Measurements from ENCODE around the gene SLC25A6. TPM values are rescaled to one million over a fixed set of nuclear protein-coding genes. Genes with fewer than 3 reads are reported as not detected.

The SLC25A6 gene
- total RNA-seq, 1 donor from 2014 or later = 488 TPM

- TF ChIP-seq CTCF (IDR thresholded peaks at IDR 0.05; ENCODE audit: unreplicated experiment) = no peak
- Mint-ChIP-seq H3K9me3 (ENCODE audit: unreplicated experiment) (no peaks in the 10 kb centered on the region), H3K4me1 (ENCODE audit: unreplicated experiment) (peaks cover 10% of the 10 kb centered on the region), H3K36me3 (ENCODE audit: low read depth, unreplicated experiment) (peaks cover 53% of the 10 kb centered on the region), H3K27me3 (ENCODE audit: unreplicated experiment) (peaks cover 23% of the 10 kb centered on the region), H3K4me3 (ENCODE audit: unreplicated experiment) (no peak overlapping the region), H3K27ac (ENCODE audit: unreplicated experiment) (no peak overlapping the region)
- DNase-seq (ENCODE audit: low spot score) = no peak
These were observed 4.7 kb downstream of the SLC25A6 start for GRCh38 chrX:1387141-1387776.

- DNase-seq (ENCODE audit: low spot score) = no peak
- peak overlapping the region; percentile 79 for H3K4me3 Mint-ChIP-seq (ENCODE audit: unreplicated experiment)
- no peak for TF ChIP-seq CTCF (IDR thresholded peaks at IDR 0.05; ENCODE audit: unreplicated experiment)
- H3K9me3 Mint-ChIP-seq (ENCODE audit: unreplicated experiment) = no peaks in the 10 kb centered on the region
- peak overlapping the region; percentile 16 for H3K27ac Mint-ChIP-seq (ENCODE audit: unreplicated experiment)
- H3K27me3 Mint-ChIP-seq (ENCODE audit: unreplicated experiment) = peaks cover 26% of the 10 kb centered on the region
- H3K4me1 Mint-ChIP-seq (ENCODE audit: unreplicated experiment) = peaks cover 12% of the 10 kb centered on the region
- H3K36me3 Mint-ChIP-seq (ENCODE audit: low read depth, unreplicated experiment) = peaks cover 56% of the 10 kb centered on the region
These were observed 5.4 kb downstream of the SLC25A6 start for GRCh38 chrX:1386338-1387127.

- peaks cover 21% of the 10 kb centered on the region for H3K27me3 Mint-ChIP-seq (ENCODE audit: unreplicated experiment)
- no peak for TF ChIP-seq CTCF (IDR thresholded peaks at IDR 0.05; ENCODE audit: unreplicated experiment)
- peaks cover 47% of the 10 kb centered on the region for H3K36me3 Mint-ChIP-seq (ENCODE audit: low read depth, unreplicated experiment)
- peaks cover 6% of the 10 kb centered on the region for H3K4me1 Mint-ChIP-seq (ENCODE audit: unreplicated experiment)
- no peak for DNase-seq (ENCODE audit: low spot score)
- no peak overlapping the region for H3K4me3 Mint-ChIP-seq (ENCODE audit: unreplicated experiment)
- no peaks in the 10 kb centered on the region for H3K9me3 Mint-ChIP-seq (ENCODE audit: unreplicated experiment)
- no peak overlapping the region for H3K27ac Mint-ChIP-seq (ENCODE audit: unreplicated experiment)
These were observed 6.4 kb downstream of the SLC25A6 start for GRCh38 chrX:1385253-1386223.

GRCh38 chrX:1384658-1385252 is 7.2 kb downstream of the SLC25A6 start:
- Mint-ChIP-seq H3K4me3 (ENCODE audit: unreplicated experiment) (peak overlapping the region; percentile 42), H3K4me1 (ENCODE audit: unreplicated experiment) (peaks cover 3% of the 10 kb centered on the region), H3K36me3 (ENCODE audit: low read depth, unreplicated experiment) (peaks cover 46% of the 10 kb centered on the region), H3K27me3 (ENCODE audit: unreplicated experiment) (peaks cover 26% of the 10 kb centered on the region), H3K9me3 (ENCODE audit: unreplicated experiment) (no peaks in the 10 kb centered on the region), H3K27ac (ENCODE audit: unreplicated experiment) (no peak overlapping the region)
- DNase-seq (ENCODE audit: low spot score) = no peak
- TF ChIP-seq CTCF (IDR thresholded peaks at IDR 0.05; ENCODE audit: unreplicated experiment) = no peak
